HG02678 (cell line): ENCODE results near the gene RAP1A.
"Not testable (repeated sequence)": the region's sequence is repeated elsewhere in the genome, so short reads cannot be mapped to it uniquely, and the experiment has no call there.

ENCODE experiments used
- ATAC-seq: cut with Tn5 transposase; IDR thresholded peaks from one replicate; pipeline ENCODE4 v1.9.1; 2021; ENCODE audit warnings: mild to moderate bottlenecking, moderate library complexity; ENCODE audit not compliant: unreplicated experiment

RAP1A gene

DNA sequence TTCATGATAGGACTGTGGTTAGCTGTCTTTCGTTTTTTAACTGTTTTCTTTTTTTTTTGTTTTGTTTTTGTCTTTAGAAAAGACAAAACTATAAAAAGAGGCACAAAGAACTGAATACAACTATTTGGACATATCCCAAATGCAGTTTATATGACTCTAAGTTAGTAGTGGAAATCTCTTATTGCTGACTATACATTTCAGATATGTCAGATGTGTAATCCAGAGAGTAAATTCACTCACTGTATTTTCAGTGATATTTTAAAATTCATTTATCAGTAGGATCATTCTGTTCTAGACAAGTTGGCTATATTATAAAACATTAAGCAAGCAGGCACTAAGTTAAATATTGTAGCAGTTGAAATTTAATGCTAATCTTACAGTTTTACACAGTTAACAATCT lies 5.7 kb downstream of the RAP1A start:
- ATAC-seq = no peak

DNA sequence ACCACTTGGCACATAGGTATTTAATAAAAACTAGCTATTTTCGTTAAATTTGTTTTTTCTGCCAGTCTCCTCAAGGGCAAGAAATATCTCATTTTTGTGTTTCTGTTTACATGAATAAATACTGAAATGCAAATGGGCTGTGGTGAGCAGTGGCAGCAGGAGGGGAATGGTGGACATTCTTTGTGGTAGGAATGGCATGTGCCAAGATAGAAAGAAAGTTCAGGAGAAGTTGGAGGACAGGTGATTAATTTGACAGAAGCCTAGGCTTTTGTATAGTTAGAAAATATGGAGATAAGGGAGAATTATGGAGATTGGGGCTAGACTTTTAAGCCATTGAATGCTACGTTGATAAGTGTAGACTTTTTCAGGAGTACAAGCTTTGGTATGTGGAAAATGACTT lies 8.6 kb downstream of the RAP1A start:
- no peak for ATAC-seq

DNA sequence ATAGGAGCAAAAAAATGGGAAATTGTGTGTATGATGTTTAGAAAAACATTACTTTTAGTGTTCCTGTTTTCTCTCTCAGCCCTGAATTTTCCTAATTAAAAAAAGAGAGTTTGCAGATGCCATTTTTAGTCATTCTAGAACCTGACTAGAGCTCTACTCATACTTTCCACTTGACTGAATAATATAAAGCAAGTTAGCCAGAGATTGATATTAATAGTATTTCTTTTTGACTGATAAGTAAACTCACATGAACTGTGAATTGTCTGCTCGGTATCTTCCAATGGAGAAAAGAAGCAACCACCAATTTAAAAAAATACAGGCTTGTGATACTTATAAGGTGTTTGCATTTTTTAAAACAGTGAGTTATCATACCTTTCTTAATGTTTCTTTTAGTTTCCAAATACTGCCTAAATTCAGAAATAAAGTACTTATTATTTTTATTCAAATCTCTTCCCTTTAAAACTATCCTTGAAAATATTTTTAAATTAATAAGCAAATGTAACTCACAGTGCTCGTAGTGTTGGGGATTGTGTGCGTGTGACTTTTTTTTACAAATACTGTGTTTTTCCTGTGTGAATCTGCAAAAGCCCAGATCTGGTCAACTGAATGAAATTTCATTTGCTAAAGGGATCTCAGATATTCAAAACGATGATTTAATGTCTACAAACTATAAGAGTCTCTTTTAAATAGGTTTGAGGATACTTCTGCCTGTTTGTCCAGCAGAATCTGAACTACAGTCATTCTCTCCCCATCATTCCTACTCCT lies 9.8 kb downstream of the RAP1A start:
- ATAC-seq = no peak

DNA sequence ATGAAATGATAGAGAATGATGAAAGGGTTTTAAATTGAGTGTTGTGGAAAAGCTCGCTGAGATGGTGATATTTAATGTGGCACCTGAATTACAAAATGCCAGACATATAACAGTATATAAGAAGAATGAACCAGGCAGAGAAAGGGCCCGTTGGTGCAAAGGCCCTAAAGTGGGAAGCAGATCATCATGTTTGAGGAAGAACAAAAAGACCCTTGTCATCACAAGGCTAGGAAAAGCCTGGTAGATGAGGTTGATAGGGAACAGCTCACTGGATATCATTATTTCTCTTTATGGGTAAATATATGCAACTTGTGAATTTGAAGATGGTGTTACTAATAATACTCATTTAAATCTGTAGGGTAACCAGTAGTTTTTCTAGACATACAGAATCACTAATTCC lies 11.0 kb downstream of the RAP1A start:
- ATAC-seq = no peak

DNA sequence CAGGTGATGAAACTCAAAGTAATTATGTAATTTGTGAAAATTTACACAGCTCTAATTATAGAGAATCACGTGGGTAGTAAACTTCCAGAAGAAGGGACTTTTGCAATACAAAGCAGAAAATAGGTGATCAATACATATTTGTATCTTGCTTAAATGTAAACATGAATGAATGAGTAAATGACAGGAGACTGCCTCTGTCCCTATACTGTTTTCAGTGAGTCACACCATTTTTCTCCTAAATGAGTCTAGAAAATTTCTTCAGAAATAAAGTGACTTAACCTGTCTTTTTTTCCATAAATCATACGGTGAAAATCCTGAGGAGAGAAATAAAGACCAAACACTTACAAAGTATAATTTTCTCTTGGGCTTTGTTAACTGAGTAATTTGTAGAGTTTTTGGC lies 11.9 kb downstream of the RAP1A start:
- no peak for ATAC-seq

DNA sequence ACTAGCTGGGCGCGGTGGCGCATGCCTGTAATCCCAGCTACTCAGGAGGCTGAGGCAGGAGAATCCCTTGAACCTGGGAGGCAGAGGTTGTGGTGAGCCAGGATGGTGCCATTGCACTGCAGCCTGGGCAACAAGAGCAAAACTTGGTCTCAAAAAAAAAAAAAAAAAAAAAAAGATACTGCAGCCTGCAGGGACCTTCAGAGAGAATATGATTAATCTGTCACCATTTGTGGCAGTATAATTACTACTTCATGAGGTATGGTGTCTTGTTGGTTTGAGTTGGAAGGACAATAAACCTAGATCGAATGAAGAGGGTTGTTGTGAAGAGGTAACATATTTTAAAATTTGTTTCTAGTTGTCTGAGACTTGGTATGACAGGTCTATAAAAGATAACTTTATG lies 13.2 kb downstream of the RAP1A start:
- ATAC-seq = not testable (repeated sequence)

DNA sequence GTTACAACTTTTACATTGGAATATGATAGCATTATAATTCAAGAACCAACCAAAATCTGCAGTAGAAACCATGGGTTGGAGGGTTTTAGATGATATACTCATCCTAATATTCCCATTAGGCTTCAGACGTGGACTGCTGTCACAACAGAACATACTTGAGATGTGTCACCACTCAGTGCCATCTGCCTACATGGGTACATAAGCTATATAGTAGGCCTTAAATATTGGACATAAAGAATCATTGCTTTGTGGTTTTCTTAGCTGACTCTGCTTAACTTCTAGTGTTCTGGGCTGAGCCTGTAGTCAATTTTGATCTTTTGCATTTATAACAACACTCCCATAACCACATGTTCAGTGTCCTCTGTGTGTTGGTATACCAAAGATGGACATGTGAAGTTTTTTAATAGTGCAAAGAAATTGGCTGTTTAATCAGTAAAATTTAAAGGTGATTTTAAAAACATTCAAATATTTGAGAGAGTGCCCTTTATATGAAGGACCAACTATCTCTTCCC lies 14.2 kb downstream of the RAP1A start:
- ATAC-seq = no peak

DNA sequence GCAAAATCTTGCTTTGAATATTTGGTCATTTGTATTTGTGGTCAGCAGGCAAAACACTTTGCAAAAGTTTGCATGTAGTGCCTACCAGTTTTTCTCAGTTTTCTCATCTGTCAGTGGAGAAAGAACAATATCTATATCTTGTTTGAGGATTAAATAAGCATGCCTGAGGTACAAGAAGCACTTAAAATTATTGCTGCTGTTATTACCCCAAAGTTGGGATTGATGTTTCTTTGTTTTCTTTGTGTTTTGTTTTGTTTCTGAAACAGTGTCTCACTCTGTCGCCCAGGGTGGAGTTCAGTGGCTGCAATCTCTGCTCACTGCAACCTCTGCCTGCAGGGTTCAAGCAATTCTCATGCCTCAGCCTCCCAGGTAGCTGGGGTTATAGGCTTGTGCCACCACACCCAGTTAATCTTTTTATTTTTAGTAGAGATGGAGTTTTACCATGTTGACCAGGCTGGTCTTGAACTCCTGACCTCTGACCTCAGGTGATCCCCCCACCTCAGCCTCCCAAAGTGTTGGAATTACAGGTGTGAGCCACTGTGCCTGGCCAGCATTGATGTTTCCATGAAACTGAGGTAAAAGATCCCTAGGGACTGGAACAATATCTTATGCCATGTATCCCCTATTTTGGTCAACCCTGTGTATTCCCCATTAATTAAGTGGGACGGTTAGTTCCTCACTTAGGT lies 15.9 kb downstream of the RAP1A start:
- ATAC-seq = no peak

DNA sequence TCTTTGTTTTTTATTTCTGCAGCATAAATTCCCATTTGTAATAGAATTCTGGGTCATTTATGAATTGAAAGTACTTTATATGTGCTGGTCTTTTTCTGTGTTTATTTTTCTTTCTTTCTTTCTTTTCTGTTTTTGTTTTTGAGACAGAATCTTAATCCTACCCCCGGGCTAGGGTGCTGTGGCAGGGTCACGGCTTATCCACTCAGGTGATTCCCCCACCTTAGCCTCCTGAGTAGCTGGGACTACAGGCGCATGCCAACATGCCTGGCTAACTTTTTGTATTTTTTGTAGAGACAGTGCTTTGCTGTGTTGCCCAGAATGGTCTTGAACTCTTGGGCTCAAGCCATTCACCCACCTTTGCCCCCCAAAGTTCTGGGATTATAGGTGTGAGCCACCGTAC lies 18.7 kb downstream of the RAP1A start:
- ATAC-seq = no peak

DNA sequence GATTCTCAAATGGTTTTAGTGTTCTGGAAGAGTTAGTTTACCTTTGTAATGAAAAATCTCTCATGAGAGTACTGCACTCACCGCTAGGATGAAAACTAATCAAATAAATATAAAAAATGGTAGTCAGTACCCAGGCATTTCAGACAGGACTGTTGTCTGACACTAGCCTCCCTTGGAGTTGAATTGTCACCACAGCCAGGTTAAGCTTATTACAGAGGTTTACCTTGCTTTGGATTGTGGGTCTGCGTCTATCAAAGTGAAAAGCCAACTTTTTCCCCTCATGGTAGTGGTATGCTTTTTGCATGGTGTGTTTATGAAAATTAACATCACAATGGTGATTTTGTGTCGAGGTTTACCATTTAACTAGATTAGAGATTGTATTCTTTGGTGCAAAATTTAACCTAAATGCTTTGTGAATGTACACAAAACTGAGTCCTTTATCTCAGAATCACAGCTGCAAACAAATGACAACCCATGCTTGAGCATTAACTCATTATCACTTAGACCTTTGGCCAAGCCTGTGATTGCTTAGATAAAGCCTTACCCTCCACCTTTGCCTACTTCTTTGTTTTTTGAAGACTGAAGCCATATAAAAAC lies 20.1 kb downstream of the RAP1A start:
- no peak for ATAC-seq

DNA sequence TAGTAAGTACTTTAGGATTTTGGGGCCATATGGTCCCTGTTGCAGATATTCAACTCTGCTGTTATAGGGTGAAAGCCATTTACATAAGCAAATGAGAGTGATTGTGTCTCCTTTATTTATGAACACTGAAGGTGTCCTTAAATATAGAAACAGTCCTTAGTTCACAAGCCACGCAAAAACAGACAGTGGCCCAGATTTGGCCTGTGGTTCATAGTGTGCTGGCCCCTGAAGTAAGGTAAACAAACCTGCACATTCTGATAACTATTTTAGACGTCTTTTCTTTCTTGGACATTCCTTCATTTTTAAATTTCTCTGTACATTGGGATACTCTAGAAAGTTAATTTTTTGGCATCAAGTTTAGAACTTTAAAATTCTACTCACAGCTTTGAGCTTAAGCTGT lies 23.5 kb downstream of the RAP1A start:
- ATAC-seq = no peak

DNA sequence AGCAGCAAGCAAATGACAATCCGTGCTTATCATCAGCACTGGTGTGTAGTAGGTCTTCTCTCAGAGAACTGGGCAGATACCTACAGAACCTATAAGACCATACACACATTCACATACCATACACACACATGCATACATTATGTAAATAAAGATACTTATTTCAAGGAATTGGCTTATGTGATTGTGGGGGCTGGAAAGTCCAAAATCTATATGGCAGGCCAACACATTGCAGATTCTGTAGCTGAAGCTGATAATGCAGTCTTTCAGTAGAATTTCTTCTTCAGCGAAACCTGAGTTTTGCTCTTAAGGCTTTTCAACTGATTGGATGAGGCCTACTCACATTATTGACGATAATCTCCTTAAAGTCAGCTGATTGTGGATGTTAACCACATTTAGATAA lies 24.1 kb downstream of the RAP1A start:
- no peak for ATAC-seq

DNA sequence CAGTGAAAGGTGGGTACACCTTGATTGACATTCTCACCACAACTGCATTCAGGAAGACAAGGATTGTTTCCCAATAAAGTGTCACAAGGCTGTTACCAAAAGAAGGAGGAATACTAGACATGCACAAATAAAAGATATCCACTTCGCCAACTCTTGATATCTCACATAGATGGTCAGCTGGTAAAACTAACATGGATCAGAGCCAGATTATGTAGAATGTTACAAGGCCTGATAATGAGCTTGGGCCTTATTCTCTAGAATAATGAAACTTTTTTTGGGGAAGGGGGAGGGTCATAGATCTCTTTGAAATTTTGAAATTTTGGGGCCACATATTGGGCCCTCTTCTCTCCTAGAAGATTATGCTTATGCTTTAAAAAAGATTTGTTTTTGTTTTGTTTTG lies 24.9 kb downstream of the RAP1A start:
- ATAC-seq = no peak

DNA sequence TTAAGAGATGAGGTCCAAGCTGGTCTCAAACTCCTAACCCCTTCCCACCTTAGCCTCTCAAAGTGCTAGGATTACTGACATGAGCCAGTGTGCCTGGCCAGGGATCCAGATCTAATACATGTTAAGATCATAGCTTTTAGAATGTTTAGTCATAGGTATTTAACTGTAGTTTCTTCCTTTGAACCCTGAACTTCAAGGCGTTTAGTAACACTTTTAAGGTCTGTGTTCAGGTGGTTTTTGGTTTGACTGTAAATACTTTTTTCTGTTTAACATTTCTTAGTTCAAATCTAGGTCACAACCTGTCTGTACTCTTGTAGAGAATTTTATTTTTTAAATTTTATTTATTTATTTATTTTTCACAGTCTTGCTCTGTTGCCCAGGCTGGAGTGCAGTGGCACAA lies 28.1 kb downstream of the RAP1A start:
- ATAC-seq = no peak

DNA sequence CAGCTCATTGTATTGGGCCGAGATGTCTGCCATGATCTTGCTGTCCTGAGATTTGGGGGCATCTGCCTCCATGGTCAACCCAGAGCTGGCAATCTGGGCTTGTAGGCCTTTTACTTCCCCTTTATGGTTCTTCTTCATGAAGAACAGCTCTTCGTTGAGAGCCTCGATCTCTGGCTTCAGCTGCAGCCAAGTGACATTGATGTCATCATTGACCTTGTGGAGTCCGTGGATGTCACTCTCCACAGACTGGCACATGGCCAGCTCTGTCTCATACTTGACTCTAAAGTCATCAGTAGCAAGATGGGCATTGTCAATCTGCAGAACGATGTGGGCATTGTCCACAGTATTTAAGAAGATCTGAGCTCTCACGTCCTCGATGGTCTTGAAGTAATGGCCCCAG lies 29.2 kb downstream of the RAP1A start:
- no peak for ATAC-seq

DNA sequence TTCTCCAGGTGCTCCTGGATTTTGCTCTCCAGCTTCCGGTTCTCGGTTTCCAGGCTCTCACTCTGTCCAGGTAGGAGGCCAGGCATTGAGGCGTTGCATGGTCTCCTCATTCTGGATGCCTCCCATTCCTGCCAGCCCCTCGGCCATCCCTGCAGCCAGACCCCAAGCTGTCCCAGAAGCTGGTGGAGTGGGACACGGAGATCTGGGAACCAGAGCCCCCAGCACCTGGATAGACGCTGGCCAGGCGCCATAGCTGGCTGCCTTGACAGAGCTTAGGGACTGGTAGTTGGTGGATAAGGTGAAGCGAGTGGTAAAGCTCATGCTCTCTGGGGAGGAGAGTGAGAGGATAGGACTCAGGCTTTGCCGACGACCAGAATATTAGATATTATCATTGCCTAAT lies 29.6 kb downstream of the RAP1A start:
- no peak for ATAC-seq

DNA sequence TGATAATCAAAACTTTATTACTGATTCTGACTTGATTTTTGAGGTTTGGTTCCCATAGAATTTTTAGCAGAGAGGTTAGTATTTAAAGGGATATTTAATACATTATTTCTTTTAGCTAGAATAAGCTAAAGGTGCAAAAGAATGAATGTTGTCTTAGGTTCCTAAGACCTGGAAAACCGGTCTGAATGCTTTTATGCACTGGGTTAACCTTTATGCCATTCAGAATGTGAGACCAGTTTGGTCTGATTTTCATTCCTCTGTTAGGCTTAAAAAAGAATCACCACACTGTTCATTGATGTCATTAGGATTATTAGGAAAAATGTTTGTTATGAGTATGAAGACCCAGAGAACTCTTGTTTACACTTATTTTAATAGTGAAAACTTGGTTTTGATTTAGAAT lies 30.1 kb downstream of the RAP1A start:
- ATAC-seq = no peak

DNA sequence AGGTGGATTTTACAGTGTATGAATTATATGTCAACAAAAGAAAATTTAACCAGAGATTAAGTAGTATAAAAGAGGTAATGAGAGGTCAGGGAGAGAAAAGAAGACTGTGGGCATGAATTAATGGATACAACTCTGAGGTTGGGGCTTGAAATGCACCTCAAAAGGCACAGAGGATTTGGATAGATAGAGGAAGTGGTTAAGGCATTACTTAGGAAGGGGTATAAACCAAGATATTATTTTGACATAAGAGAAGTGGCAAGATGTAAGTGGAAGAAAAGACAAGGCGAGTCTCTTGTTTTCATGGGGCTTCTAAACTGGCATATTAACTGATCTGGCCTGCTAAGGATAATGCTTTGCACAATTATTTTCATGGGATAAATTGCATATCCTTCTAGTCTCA lies 34.1 kb downstream of the RAP1A start:
- ATAC-seq = no peak

DNA sequence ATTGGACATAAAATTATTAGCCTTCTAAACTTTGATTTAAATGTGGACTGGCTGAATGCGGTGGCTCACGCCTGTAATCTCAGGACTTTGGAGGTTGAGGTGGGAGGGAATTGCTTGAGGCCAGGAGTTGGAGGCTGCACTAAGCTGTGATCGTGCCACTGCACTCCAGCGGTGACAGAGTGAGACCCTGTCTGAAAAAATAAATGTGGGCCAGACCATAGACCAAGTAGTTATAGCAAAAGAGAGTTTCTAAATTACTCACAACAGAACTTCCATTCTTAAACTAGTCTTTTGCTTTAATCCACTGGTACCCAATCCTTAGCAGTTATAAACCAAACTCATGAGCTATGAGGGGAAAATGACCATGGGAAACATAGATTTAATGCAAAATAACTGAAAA lies 35.2 kb downstream of the RAP1A start:
- peak; percentile 62 for ATAC-seq

DNA sequence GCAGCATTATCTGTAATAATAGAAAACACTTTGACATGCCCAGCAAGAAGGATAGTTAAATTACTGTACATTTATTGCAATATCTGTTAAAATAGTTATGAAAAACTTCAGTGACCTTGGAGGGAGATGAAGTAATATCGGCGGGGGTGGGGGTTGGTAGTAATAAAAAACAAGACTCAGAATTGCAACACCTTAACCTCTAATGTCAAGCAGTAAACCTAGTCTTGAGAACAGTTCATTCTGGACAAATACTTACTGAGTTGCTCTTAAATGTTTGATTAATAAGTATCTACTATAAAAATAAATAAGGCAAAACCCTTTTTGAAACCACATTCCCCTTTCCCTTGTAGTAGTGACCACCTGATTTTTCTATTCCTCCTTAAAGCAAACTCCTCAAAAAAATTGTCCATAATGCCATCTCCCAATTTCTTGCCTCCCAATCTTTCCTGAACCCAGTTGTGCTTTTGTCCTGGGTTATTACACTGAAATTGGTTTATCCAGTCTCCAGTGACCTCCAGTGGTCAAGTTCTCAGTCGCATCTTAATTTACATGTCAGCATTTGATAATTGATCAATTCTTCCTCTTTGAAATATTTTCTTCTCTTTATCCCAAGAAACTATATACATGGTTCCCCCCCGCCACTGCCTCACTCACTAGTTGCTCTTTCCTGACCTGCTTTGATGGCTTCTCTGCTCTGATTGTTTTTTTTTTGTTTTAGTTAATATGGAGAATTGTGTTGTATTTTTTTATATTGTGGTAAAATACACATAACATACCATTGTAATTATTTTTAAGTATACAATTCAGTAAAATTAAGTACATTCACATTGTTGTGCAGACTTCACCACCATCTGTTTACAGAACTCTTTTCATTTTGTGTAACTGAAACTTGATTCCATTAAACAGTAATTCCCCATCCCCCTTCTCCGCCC lies 36.8 kb downstream of the RAP1A start:
- ATAC-seq = no peak

DNA sequence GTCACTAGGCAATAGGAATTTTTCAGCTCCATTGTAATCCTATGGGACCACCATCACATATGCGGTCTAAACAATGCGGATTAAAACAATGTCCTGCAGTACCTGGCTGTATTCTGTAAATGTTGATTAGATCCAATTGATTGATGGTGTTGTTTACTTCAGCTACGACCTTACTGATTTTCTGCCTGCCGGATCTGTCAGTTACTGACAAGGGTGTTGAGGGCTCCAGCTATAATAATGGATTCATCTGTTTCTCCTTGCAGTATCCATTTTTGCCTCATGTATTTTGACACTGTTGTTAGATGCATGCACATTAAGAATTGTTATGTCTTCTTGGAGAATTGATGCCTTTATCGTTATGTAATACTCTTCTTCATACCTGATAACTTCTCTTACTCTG lies 39.0 kb downstream of the RAP1A start:
- no peak for ATAC-seq
